Natural killer cell (primary cell): Measurements from ENCODE around the gene EIF2S2. TPM values are rescaled to one million over a fixed set of nuclear protein-coding genes. Genes with fewer than 3 reads are reported as not detected.
A peak's percentile ranks its signal among the peaks of the same experiment; 100 is the strongest.

ENCODE experiments used
- ATAC-seq, 3 donors: fragments of 150-1000 bp in 2 of 3; fragments of 200-7000 bp in 1 of 3; cut with Tn5 transposase; 1 replicate in 1 of 3; 2 replicates in 2 of 3; pipeline ENCODE4 v1.10.0; 2021; ENCODE audit warnings: mild to moderate bottlenecking in 2 of 3, moderate library complexity in 2 of 3
- DNase-seq, 2 donors: peaks; one replicate each; pipeline versions ENCODE4 v3.0.0 to v3.0.0-alpha.2; 2013 to 2021; ENCODE audit warnings: mixed read lengths in 1 of 2
- H3K27ac ChIP-seq: one replicate; pipeline ENCODE4 v1.5.1; 2013; ENCODE audit warnings: mild to moderate bottlenecking, low read length
- H3K27me3 ChIP-seq: one replicate; pipeline ENCODE4 v1.6.1; 2013; ENCODE audit warnings: low read length; ENCODE audit not compliant: control insufficient read depth, insufficient read depth
- H3K36me3 ChIP-seq: one replicate; pipeline ENCODE4 v1.6.1; 2013; ENCODE audit warnings: low read length; ENCODE audit not compliant: control insufficient read depth, insufficient read depth
- H3K4me1 ChIP-seq: one replicate; pipeline ENCODE4 v1.6.1; 2013; ENCODE audit warnings: low read length; ENCODE audit not compliant: control insufficient read depth, insufficient read depth
- H3K4me3 ChIP-seq: one replicate; pipeline ENCODE4 v1.5.1; 2013; ENCODE audit warnings: low read length
- H3K9me3 ChIP-seq: one replicate; pipeline ENCODE4 v1.6.1; 2013; ENCODE audit warnings: low read length; ENCODE audit not compliant: control insufficient read depth, insufficient read depth
- H3K27ac Mint-ChIP-seq, 2 donors: one replicate each; pipeline ENCODE4 v1.8.0; 2022; ENCODE audit warnings: mild to moderate bottlenecking in 2 of 2, mixed read lengths in 2 of 2, moderate library complexity in 1 of 2
- H3K27me3 Mint-ChIP-seq, 2 donors: one replicate each; pipeline ENCODE4 v1.8.0; 2022; ENCODE audit warnings: low read depth in 2 of 2, mixed read lengths in 2 of 2
- H3K36me3 Mint-ChIP-seq: one replicate; pipeline ENCODE4 v1.8.0; 2022; ENCODE audit warnings: mixed read lengths
- H3K4me1 Mint-ChIP-seq, 2 donors: one replicate each; pipeline ENCODE4 v1.8.0; 2022; ENCODE audit warnings: mixed read lengths in 2 of 2
- H3K4me3 Mint-ChIP-seq: one replicate; pipeline ENCODE4 v1.8.0; 2022; ENCODE audit warnings: mild to moderate bottlenecking, moderate library complexity, mixed read lengths
- H3K9me3 Mint-ChIP-seq, 2 donors: one replicate each; pipeline ENCODE4 v1.8.0; 2022; ENCODE audit warnings: mixed read lengths in 2 of 2
- WGBS: methylation state at CpG from one replicate; pipeline ENCODE4 v1.1.7; 2013; ENCODE audit warnings: missing lambda C conversion rate; ENCODE audit not compliant: insufficient coverage; 5-methylcytosine and 5-hydroxymethylcytosine counted together
- intact Hi-C: fragments of 100-400 bp; cut with micrococcal nuclease; formaldehyde crosslinking; loops from one replicate; pipeline ENCODE4 v1.14.2; 2022
- total RNA-seq, 4 donors: library from RNA; stranded (reverse); fragments of 120-200 nt in 1 of 4; gene quantifications; one replicate each; pipeline versions ENCODE4 v1.2.3 to v1.2.4, GENCODE V29; 2013 to 2022
- TF ChIP-seq, protein P1 (sequence below): fragments of 200-600 bp; IDR thresholded peaks from one replicate; pipeline ENCODE4 v1.8.0; 2022; ENCODE audit warnings: antibody characterized with exemption

EIF2S2 gene
- total RNA-seq, 3 donors from 2014 or later (not counting 1 experiment from before 2014, with no cell fraction given): 17.6 to 20.0 (median 17.6) TPM

DNA sequence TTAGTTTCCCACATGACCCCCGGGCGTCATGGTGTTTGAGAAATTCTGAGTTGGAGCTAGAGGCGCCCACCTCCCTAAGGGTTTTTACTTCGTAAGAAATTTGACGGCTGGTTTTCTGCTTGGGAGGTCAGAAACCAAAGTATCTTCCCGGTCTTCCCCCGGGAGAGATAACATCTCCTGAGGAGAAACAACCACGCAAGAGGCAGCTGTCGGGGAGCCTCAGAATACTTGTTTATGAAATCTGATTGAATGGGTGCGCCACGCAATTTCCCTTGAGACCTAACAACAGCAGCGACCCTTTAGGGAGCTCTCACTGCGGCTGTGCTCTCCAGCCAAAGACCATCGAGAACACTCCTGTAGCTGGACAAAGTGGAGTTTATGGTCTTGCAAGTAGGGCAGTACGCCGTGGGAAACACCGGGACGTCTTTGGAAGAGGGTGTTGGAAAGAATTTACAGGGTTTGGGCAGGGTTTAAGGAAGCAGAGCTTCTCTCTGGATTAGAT is 608 bp upstream of the EIF2S2 start:
- Mint-ChIP-seq H3K4me1 (peaks cover 44 to 45% of the 10 kb centered on the region in 2 donors), H3K27me3 (no peaks in the 10 kb centered on the region), H3K27ac (peak overlapping the region; percentile 95 to 99), H3K9me3 (no peaks in the 10 kb centered on the region), H3K4me3 (peak overlapping the region; percentile 93), H3K36me3 (no peaks in the 10 kb centered on the region)
- peak overlapping the region; percentile 95 for H3K27ac ChIP-seq
- DNase-seq (no peak), ATAC-seq (no peak)
- intact Hi-C loops: loop anchor here (1.0 to 5.0 kb wide), 3 partner anchors 45 to 301 kb away; partner anchors contain the start of genes CHMP4B and RALY
- H3K27me3 ChIP-seq: no peaks in the 10 kb centered on the region
- WGBS: under 1% methylated on average over 18 of the region's 18 CpGs
- peaks cover 10% of the 10 kb centered on the region for H3K36me3 ChIP-seq
- TF ChIP-seq, protein P1, sequence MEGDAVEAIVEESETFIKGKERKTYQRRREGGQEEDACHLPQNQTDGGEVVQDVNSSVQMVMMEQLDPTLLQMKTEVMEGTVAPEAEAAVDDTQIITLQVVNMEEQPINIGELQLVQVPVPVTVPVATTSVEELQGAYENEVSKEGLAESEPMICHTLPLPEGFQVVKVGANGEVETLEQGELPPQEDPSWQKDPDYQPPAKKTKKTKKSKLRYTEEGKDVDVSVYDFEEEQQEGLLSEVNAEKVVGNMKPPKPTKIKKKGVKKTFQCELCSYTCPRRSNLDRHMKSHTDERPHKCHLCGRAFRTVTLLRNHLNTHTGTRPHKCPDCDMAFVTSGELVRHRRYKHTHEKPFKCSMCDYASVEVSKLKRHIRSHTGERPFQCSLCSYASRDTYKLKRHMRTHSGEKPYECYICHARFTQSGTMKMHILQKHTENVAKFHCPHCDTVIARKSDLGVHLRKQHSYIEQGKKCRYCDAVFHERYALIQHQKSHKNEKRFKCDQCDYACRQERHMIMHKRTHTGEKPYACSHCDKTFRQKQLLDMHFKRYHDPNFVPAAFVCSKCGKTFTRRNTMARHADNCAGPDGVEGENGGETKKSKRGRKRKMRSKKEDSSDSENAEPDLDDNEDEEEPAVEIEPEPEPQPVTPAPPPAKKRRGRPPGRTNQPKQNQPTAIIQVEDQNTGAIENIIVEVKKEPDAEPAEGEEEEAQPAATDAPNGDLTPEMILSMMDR: no peak
- H3K9me3 ChIP-seq: no peaks in the 10 kb centered on the region
- peaks cover 26% of the 10 kb centered on the region for H3K4me1 ChIP-seq
- peak overlapping the region; percentile 98 for H3K4me3 ChIP-seq

DNA sequence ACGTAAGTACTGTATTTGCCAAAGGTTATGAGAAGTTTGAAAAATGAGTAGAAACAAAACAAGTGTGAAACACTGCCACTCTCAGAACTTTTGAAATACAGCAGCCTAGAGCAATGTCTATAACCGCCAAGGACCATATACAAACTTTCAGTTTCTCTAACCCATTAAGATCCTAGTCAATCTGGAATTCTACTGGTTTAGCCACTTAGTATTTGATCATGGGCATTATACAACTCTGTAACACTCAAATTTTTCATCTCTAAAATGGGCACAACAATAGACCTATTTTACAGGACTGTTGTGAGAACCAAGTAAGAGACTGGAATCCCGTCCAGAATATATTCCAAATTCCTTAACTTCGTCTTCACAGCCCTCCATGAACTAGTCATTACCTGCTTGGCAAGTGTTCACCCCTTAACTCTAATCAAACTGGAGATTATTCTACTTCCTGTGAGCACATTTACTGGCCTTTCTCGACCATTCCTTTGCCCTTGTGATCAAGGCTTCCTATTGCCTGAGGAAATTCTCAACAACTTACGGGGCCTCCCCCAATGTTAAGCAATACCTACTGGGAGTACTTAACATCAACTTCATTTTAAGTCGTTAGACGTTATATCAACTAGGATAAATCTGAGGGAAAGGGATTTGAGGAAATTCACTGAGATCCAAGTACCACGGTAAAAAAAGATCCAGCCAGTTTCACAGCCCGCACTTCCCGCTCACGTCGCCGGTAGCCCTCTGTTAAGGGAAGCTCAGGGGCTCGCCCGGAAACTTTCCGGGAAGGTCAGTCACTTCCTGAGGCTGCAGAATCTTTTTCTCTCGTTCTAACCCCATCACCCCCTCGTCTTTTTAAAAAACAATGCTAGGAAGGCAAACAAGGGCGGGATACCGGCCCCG is 1.1 kb downstream of the EIF2S2 start:
- H3K36me3 Mint-ChIP-seq: no peaks in the 10 kb centered on the region
- Histone ChIP-seq H3K36me3 (peaks cover 10% of the 10 kb centered on the region), H3K4me1 (peaks cover 26% of the 10 kb centered on the region), H3K27me3 (no peaks in the 10 kb centered on the region), H3K9me3 (no peaks in the 10 kb centered on the region), H3K4me3 (peak overlapping the region; percentile 98), H3K27ac (peak overlapping the region; percentile 95)
- WGBS: 2% methylated on average over 21 of the region's 22 CpGs
- TF ChIP-seq, protein P1: no peak
- no peaks in the 10 kb centered on the region for H3K27me3 Mint-ChIP-seq
- peaks cover 52 to 58% of the 10 kb centered on the region in 2 donors for H3K4me1 Mint-ChIP-seq
- ATAC-seq (no peak), DNase-seq (peak in 1 of 2 donors; percentile 52)
- peak overlapping the region; percentile 95 to 99 for H3K27ac Mint-ChIP-seq
- H3K9me3 Mint-ChIP-seq: no peaks in the 10 kb centered on the region
- H3K4me3 Mint-ChIP-seq: peak overlapping the region; percentile 93
- intact Hi-C loops: loop anchor here (5.0 kb wide), 1 partner anchor 44 kb away; no protein-coding TSS in a partner anchor

DNA sequence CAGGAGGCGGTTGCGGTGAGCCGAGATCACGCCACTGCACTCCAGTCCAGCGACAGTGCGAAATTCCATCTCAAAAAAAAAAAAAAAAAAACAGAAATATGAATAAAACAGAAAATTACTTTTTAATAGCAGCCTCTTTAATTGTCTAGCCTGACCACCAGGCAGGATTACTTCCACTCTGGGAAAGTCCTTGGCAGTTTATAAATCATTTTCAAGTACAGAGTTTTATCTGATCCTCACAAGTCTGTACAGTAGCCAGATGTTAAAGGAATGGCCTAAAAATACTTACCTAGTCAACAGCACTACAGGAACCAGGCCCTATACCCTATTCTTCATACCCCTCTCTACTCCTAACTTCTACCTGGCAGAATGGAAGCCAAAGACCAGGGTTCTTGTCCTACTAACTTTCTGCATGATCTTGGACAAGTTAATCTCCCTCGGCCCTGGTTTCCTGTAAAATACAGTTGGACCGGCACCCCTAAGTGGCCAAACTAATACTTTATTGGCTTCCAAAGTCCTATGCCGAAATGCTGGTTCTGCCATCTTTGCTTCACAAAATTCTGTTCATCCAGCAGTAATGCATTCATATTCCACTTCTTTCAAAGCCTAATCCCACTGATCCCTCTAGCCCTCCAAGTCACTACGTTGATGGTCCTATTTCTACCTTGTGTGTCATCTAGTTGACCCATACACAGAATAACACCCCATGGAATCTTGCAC is 1.9 kb downstream of the EIF2S2 start:
- WGBS: 79% methylated on average over 10 of the region's 10 CpGs
- Mint-ChIP-seq H3K4me3 (peak overlapping the region; percentile 93), H3K4me1 (peaks cover 60 to 67% of the 10 kb centered on the region in 2 donors), H3K27me3 (no peaks in the 10 kb centered on the region), H3K36me3 (peaks cover 4% of the 10 kb centered on the region), H3K9me3 (no peaks in the 10 kb centered on the region), H3K27ac (peak overlapping the region; percentile 95 to 99)
- H3K4me1 ChIP-seq: peaks cover 29% of the 10 kb centered on the region
- peak overlapping the region; percentile 98 for H3K4me3 ChIP-seq
- ATAC-seq: no peak
- H3K27me3 ChIP-seq: no peaks in the 10 kb centered on the region
- H3K9me3 ChIP-seq: no peaks in the 10 kb centered on the region
- intact Hi-C loops: loop anchor here (5.0 kb wide), 1 partner anchor 43 kb away; no protein-coding TSS in a partner anchor
- H3K27ac ChIP-seq: peak overlapping the region; percentile 95
- no peak for DNase-seq
- TF ChIP-seq, protein P1: no peak
- H3K36me3 ChIP-seq: peaks cover 15% of the 10 kb centered on the region
